ENCODE results near the gene PTOV1.

GRCh38 chr19:49839713-49840112, 11.2 kb upstream of the PTOV1 start:
- TF ChIP-seq CTCF (IDR thresholded peaks at IDR 0.05) (no peak), POLR2A (IDR thresholded peaks at IDR 0.05) (no peak)
